Mesenteric fat pad (tissue), 1 donor: ENCODE data around the gene NCDN. TPM values are rescaled to one million over a fixed set of nuclear protein-coding genes. Genes with fewer than 3 reads are reported as not detected.

Source experiments
- total RNA-seq: library from RNA; stranded (reverse); fragmentation: NEBNext Ultra II Directional; extraction: Animal tissue kit (Norgen Biotek cat#: 25700); gene quantifications from one replicate; pipeline ENCODE4 v1.2.1, GENCODE V29; 2021
- donor health status: DM: yes; HTN: yes; CAD: no.

NCDN gene
- total RNA-seq, 1 donor from 2014 or later = 16.0 TPM

Other genes starting within 250 kb of the NCDN start
- 48.5 TPM for gene KIAA0319L, start 396 bp upstream of the NCDN start, total RNA-seq
- 1.2 TPM for gene TFAP2E, start 15.5 kb downstream of the NCDN start, total RNA-seq
- gene PSMB2, start 83.7 kb downstream of the NCDN start, total RNA-seq = 47.4 TPM
- gene C1orf216, start 161.1 kb downstream of the NCDN start, total RNA-seq = 17.5 TPM
- 0.39 TPM for gene CLSPN, start 212.2 kb downstream of the NCDN start, total RNA-seq